MCF 10A (cell line): ENCODE measurements around the gene TLCD1. TPM values are rescaled to one million over a fixed set of nuclear protein-coding genes. Genes with fewer than 3 reads are reported as not detected.

Experiments
- BruUV-seq: library from RNA; stranded (reverse); fragments of 400-500 nt; replicated peaks from 2 replicates; lab custom pipeline; 2021; lab: Mats Ljungman, UMichigan
- CTCF ChIA-PET: fragments of 300-600 bp; sonication (Branson Sonifier 250); formaldehyde crosslinking; extraction: SDS; loops from one replicate; lab custom pipeline; 2021; ENCODE audit warnings: antibody characterized with exemption, inconsistent platforms; lab: Yijun Ruan, JAX
- POLR2A ChIA-PET: fragments of 300-600, 350-650 bp; sonication (Branson Sonifier 250); formaldehyde crosslinking; extraction: SDS; loops from one replicate; lab custom pipeline; 2020; ENCODE audit warnings: antibody characterized with exemption, inconsistent platforms; lab: Yijun Ruan, JAX
- DNase-seq: peaks from one replicate; pipeline ENCODE4 v3.0.0-alpha.2; 2018; ENCODE audit not compliant: unreplicated experiment
- H3K27ac Mint-ChIP-seq: one replicate; pipeline ENCODE4 v1.8.0; 2022; ENCODE audit warnings: mild to moderate bottlenecking, low read depth, mixed read lengths; ENCODE audit not compliant: unreplicated experiment
- H3K27me3 Mint-ChIP-seq: one replicate; pipeline ENCODE4 v1.8.0; 2022; ENCODE audit warnings: mixed read lengths; ENCODE audit not compliant: insufficient read depth, unreplicated experiment
- H3K36me3 Mint-ChIP-seq: one replicate; pipeline ENCODE4 v1.8.0; 2022; ENCODE audit warnings: mild to moderate bottlenecking, moderate library complexity, mixed read lengths; ENCODE audit not compliant: insufficient read depth, unreplicated experiment
- H3K4me1 Mint-ChIP-seq: one replicate; pipeline ENCODE4 v1.8.0; 2022; ENCODE audit warnings: mixed read lengths; ENCODE audit not compliant: insufficient read depth, unreplicated experiment
- H3K4me3 Mint-ChIP-seq: one replicate; pipeline ENCODE4 v1.8.0; 2022; ENCODE audit warnings: mild to moderate bottlenecking, moderate library complexity, mixed read lengths; ENCODE audit not compliant: unreplicated experiment
- H3K9me3 Mint-ChIP-seq: one replicate; pipeline ENCODE4 v1.8.0; 2022; ENCODE audit warnings: mixed read lengths; ENCODE audit not compliant: unreplicated experiment
- intact Hi-C: fragments of 100-400 bp; cut with micrococcal nuclease; formaldehyde crosslinking; loops from 2 replicates; pipeline ENCODE4 v1.14.1; 2022
- total RNA-seq: library from RNA; stranded (reverse); gene quantifications from 2 replicates; pipeline ENCODE4 v1.2.3, GENCODE V29; 2022
- TF ChIP-seq, protein P1 (sequence below): fragments of 200-600 bp; IDR thresholded peaks from one replicate; pipeline ENCODE4 v1.8.0; 2022; ENCODE audit warnings: antibody characterized with exemption, mild to moderate bottlenecking; ENCODE audit not compliant: unreplicated experiment

The TLCD1 gene
- total RNA-seq, 1 experiment from 2014 or later = 18.7 TPM

DNA sequence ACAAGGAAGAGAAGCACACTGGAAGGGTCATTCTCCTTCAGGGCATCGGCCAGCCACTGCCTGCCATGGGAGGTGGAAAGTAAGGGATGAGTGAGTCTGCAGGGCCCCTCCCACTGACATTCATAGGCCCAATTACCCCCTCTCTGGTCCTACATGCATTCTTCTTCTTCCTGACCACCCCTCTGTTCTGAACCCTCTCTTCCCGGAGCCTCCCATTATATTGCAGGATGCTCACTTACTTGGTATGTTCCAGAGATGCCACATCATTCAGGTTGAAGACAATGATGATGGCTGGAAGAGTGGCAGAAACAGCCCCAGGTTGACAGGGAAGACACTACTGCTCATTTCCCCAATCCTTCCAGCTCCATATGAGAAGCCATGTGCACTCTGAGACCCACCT is 10.8 kb downstream of the TLCD1 start:
- BruUV-seq = no TSS peak
- CTCF ChIA-PET = interaction anchor here (1.1 to 2.1 kb wide), 3 partner anchors 12 to 68 kb away, joined by 5 to 12 read pairs (median 5); partner anchors contain the start of gene TLCD1
- no peaks in the 10 kb centered on the region for H3K9me3 Mint-ChIP-seq
- no peak for DNase-seq
- no peak overlapping the region for H3K27ac Mint-ChIP-seq
- TF ChIP-seq, protein P1, sequence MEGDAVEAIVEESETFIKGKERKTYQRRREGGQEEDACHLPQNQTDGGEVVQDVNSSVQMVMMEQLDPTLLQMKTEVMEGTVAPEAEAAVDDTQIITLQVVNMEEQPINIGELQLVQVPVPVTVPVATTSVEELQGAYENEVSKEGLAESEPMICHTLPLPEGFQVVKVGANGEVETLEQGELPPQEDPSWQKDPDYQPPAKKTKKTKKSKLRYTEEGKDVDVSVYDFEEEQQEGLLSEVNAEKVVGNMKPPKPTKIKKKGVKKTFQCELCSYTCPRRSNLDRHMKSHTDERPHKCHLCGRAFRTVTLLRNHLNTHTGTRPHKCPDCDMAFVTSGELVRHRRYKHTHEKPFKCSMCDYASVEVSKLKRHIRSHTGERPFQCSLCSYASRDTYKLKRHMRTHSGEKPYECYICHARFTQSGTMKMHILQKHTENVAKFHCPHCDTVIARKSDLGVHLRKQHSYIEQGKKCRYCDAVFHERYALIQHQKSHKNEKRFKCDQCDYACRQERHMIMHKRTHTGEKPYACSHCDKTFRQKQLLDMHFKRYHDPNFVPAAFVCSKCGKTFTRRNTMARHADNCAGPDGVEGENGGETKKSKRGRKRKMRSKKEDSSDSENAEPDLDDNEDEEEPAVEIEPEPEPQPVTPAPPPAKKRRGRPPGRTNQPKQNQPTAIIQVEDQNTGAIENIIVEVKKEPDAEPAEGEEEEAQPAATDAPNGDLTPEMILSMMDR = no peak
- H3K4me3 Mint-ChIP-seq = peak overlapping the region; percentile 91
- POLR2A ChIA-PET = interaction anchor here (2.5 to 3.6 kb wide), 2 partner anchors 11 to 53 kb away, joined by 17 to 31 read pairs; partner anchors contain the start of genes SDF2, SUPT6H and TLCD1
- peaks cover 42% of the 10 kb centered on the region for H3K4me1 Mint-ChIP-seq
- intact Hi-C loops = no loop called here
- H3K27me3 Mint-ChIP-seq = no peaks in the 10 kb centered on the region
- H3K36me3 Mint-ChIP-seq = peaks cover 49% of the 10 kb centered on the region

DNA sequence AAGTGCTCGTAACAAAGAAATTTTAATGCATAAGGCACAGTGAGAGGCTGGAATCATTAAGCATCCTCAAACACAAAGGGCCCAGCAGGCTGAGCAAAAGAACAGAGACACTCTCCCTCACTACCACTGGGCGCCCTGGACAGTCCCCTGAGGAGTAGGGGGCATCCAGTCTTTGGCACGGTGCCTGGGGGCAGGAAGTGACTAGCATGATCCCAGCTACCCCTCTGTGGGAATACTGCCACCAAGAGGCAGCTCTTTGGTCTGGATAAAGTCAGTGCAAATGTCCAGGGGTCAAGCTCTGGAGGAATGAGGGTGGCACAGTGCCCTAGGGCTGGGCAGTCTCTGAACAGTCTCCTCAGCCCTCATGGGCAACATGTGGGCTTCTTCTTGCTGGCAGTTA is 11.8 kb downstream of the TLCD1 start:
- no peaks in the 10 kb centered on the region for H3K27me3 Mint-ChIP-seq
- ChIA-PET POLR2A (interaction anchor here (3.6 kb wide), 1 partner anchor 12 kb away, joined by 31 read pairs; the partner anchor contains the start of gene TLCD1), CTCF (interaction anchor here (0.6 to 1.1 kb wide), 3 partner anchors 36 to 208 kb away, joined by 3 to 5 read pairs (median 4); partner anchors contain the start of gene FOXN1)
- intact Hi-C loops = no loop called here
- TF ChIP-seq, protein P1 = no peak
- peaks cover 41% of the 10 kb centered on the region for H3K36me3 Mint-ChIP-seq
- BruUV-seq = no TSS peak
- no peaks in the 10 kb centered on the region for H3K9me3 Mint-ChIP-seq
- peaks cover 39% of the 10 kb centered on the region for H3K4me1 Mint-ChIP-seq
- H3K4me3 Mint-ChIP-seq = no peak overlapping the region
- no peak overlapping the region for H3K27ac Mint-ChIP-seq
- no peak for DNase-seq

DNA sequence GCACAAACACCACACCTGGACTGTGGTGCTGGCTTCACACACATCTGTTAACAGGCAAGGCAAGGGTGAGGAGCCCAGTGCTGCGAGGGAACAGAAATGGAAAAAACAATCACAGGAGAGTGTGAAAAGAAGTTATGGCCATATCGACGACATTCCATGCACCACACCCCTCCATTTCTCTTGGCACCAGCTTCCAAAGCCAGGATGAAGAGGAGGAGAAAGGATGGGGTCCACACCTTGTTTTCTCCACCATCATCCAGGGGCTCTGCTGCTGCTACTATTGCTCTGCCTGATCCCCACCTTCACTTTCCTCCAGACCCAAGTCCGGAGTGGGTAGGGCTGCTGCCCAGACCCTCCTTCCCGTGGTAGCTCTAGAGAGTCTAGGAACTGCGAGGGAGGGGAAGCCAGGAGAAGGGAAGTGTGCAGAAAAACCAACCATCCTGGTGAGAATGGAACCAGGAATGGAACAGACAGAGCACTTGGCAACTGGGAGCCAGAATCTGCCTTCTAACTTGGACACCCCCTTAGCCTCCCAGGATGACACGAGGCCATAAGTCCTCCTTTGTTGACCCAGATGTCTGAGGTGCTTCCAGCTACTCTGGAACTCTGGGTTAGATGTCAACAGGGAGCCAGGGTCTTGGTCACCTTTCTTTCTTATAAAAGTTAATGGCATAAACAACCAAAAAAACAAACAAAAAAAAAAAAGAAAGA is 13.2 kb downstream of the TLCD1 start:
- peaks cover 28% of the 10 kb centered on the region for H3K4me1 Mint-ChIP-seq
- no peak for DNase-seq
- CTCF ChIA-PET = interaction anchor here (0.6 to 1.6 kb wide), 2 partner anchors 12 to 97 kb away, joined by 3 to 4 read pairs; no protein-coding TSS in a partner anchor
- H3K27me3 Mint-ChIP-seq = no peaks in the 10 kb centered on the region
- H3K9me3 Mint-ChIP-seq = no peaks in the 10 kb centered on the region
- no peak overlapping the region for H3K27ac Mint-ChIP-seq
- intact Hi-C loops = no loop called here
- TF ChIP-seq, protein P1 = no peak
- H3K36me3 Mint-ChIP-seq = peaks cover 37% of the 10 kb centered on the region
- BruUV-seq = no TSS peak
- POLR2A ChIA-PET = interaction anchor here (0.9 kb wide), 1 partner anchor 8 kb away, joined by 3 read pairs; no protein-coding TSS in a partner anchor
- no peak overlapping the region for H3K4me3 Mint-ChIP-seq

DNA sequence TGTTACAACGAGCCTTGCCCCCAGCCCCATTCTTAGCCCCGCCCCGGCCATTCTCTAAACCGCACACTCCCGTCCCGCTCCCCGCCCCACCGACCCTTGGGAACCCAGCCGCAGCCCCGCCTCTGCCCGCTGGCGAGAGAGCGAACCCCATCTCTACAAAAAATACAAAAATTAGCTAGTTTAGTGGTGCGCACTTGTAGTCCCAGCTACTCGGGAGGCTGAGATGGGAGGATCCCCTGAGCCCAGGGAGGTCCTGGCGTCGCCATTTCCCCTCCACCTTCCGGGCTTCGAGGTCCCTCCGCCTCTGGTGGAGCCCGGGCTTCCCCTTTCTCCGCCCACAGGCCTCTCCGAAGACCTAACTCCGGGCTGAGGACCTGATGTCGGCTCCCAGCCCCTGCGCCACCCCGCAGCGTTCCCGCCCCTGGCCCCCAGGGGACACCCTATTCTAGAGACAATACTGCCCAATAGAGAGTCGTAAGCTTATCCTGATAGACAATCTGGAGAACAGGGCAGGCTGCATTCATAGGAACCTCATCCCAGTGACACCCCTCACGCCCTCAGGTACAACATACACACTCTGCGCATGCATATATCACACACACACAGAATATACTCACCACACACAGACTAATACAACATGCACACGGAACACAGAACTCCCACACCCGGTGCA is 13.9 kb downstream of the TLCD1 start:
- H3K9me3 Mint-ChIP-seq = no peaks in the 10 kb centered on the region
- peak overlapping the region; percentile 71 for H3K4me3 Mint-ChIP-seq
- H3K27me3 Mint-ChIP-seq = no peaks in the 10 kb centered on the region
- intact Hi-C loops = no loop called here
- H3K27ac Mint-ChIP-seq = no peak overlapping the region
- H3K4me1 Mint-ChIP-seq = peaks cover 28% of the 10 kb centered on the region
- POLR2A ChIA-PET = interaction anchor here (1.1 to 2.3 kb wide), 3 partner anchors 14 to 50 kb away, joined by 5 to 14 read pairs (median 8); partner anchors contain the start of genes SDF2, SUPT6H and TLCD1
- peaks cover 37% of the 10 kb centered on the region for H3K36me3 Mint-ChIP-seq
- TF ChIP-seq, protein P1 = no peak
- CTCF ChIA-PET = interaction anchor here (1.6 kb wide), 1 partner anchor 13 kb away, joined by 4 read pairs; no protein-coding TSS in a partner anchor
- DNase-seq = no peak
- no TSS peak for BruUV-seq
